Measurements from ENCODE around the gene HHAT.

Gene HHAT

GRCh38 chr1:210594605-210595004, 265.9 kb downstream of the HHAT start:
- H3K9ac ChIP-seq (ENCODE audit: low read length), result no peak overlapping the region
- H3K27me3 ChIP-seq (ENCODE audit: control insufficient read depth, insufficient read depth, low read length), result no peaks in the 10 kb centered on the region
- H3K4me3 ChIP-seq (ENCODE audit: low read length), result no peak overlapping the region
- no peaks in the 10 kb centered on the region for H3K4me1 ChIP-seq (ENCODE audit: control insufficient read depth, insufficient read depth, low read length)
- no peak overlapping the region for H3K27ac ChIP-seq (ENCODE audit: low read depth, low read length)
- H3K36me3 ChIP-seq (ENCODE audit: control insufficient read depth, insufficient read depth, low read length), result no peaks in the 10 kb centered on the region

DNA sequence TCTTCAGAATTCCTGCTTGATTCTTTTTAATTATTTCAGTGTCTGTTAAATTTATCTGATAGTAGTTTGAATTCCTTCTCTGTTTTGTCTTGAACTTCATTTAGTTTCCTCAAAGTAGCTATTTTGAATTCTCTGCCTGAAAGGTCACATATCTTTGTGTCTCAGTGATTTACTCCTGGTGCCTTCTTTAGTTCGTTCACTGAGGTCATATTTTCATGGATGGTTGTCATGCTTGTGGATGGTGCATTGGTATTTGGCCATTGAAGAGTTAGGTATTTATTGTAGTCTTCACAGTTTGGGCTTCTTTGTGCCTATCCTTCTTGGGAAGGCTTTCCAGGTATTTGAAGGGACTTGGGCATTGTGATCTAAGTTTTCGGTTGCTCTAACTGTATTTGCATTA, 267.9 kb downstream of the HHAT start:
- Histone ChIP-seq H3K27ac (ENCODE audit: low read depth, low read length) (no peak overlapping the region), H3K36me3 (ENCODE audit: control insufficient read depth, insufficient read depth, low read length) (no peaks in the 10 kb centered on the region)

DNA sequence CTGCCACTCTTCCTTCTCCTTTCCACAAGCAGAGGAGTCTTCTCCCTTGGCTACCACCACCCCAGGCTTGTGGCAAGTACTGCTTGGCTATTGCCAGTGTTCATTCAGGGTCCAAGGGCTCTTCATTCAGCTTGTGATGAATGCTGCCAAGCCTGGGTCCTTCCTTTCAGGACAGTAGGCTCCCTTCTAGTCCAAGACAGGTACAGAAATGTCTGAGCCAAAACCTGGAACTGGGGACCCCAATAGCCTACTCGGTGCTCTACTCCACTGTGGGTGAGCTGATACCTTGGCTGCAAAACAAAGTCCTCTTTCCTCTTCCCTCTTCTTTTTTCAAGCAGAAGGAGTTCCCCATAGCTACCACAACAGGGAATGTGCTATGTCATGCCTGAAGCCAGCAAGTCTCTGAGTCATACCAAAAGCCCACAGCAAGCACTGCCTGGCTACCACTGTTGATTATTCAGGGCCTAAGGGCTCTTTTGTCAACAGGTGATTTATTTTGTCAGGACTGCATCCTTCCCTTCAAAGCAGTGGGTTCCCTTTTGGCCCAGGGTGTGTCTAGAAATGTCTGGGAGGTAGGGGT, 268.9 kb downstream of the HHAT start:
- Histone ChIP-seq H3K4me3 (ENCODE audit: low read length) (no peak overlapping the region), H3K27me3 (ENCODE audit: control insufficient read depth, insufficient read depth, low read length) (no peaks in the 10 kb centered on the region), H3K36me3 (ENCODE audit: control insufficient read depth, insufficient read depth, low read length) (no peaks in the 10 kb centered on the region), H3K4me1 (ENCODE audit: control insufficient read depth, insufficient read depth, low read length) (no peaks in the 10 kb centered on the region), H3K9ac (ENCODE audit: low read length) (no peak overlapping the region), H3K27ac (ENCODE audit: low read depth, low read length) (no peak overlapping the region)

More for the DNA sequence above, 267.9 kb downstream of the HHAT start:
- Histone ChIP-seq H3K27me3 (ENCODE audit: control insufficient read depth, insufficient read depth, low read length) (no peaks in the 10 kb centered on the region), H3K4me1 (ENCODE audit: control insufficient read depth, insufficient read depth, low read length) (no peaks in the 10 kb centered on the region), H3K9ac (ENCODE audit: low read length) (no peak overlapping the region), H3K4me3 (ENCODE audit: low read length) (no peak overlapping the region)

DNA sequence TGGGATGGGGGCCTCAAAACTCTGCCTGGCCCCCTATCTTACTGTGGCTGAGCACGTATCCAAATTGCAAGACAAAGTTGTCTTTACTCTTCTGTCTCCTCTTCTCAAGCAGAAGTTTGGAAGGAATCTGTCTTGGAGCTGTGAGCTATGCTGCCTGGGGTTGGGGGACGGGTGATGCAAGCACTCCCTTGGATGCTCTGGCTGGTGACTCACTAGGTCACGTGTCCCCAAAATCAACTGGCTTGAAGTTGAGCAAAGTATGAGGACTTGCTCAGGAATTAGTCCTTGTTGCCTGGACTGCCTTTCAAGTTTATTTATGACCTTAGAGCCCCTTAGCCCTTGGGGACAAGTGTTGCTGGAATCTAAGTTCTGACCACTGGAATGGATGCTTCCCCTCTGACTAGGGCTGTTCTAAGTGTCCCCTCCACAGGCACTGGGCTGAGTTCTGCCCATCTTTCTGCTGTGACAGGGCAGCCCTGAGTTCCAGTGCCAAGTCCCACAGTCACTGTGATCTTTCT, 269.5 kb downstream of the HHAT start:
- H3K4me3 ChIP-seq (ENCODE audit: low read length), result no peak overlapping the region
- H3K36me3 ChIP-seq (ENCODE audit: control insufficient read depth, insufficient read depth, low read length), result no peaks in the 10 kb centered on the region
- no peak overlapping the region for H3K27ac ChIP-seq (ENCODE audit: low read depth, low read length)
- H3K9ac ChIP-seq (ENCODE audit: low read length), result no peak overlapping the region
- H3K4me1 ChIP-seq (ENCODE audit: control insufficient read depth, insufficient read depth, low read length), result no peaks in the 10 kb centered on the region
- no peaks in the 10 kb centered on the region for H3K27me3 ChIP-seq (ENCODE audit: control insufficient read depth, insufficient read depth, low read length)

DNA sequence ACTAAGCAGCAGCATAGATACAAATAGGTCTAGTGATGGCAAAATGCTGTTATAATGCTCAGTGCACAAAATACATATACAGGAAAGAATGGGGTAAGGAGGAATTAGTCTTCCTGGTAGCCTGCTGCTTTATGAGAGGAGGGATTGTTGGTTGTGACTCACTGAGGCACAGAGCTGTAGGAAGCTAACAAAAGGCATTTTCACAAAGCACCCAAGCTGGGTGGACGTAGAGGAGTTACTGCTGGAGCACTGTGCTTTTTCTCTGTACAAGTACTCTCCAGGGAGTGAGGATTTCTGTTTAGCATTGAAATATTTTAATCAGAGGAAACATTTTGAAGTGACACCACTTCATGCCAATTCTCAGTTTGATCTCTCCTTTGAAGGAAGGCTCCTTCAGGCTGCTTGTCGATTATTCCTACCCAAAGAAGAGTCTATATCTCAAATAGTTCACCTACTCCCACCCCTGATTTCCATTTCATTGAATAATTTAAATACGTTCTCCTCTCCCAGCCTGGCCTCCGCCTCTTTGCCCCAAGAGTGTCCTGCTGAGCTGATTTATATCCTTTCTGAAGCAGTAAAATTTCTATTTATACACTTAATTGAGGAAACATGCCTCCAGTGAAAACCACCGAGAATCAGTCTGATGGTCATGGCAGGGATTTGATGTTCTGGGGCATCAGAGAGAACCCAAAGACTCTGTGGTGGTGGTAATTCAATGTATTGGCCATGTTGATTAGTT, 271.9 kb downstream of the HHAT start:
- Histone ChIP-seq H3K4me3 (ENCODE audit: low read length) (no peak overlapping the region), H3K27me3 (ENCODE audit: control insufficient read depth, insufficient read depth, low read length) (no peaks in the 10 kb centered on the region), H3K27ac (ENCODE audit: low read depth, low read length) (no peak overlapping the region), H3K4me1 (ENCODE audit: control insufficient read depth, insufficient read depth, low read length) (no peaks in the 10 kb centered on the region), H3K36me3 (ENCODE audit: control insufficient read depth, insufficient read depth, low read length) (no peaks in the 10 kb centered on the region), H3K9ac (ENCODE audit: low read length) (no peak overlapping the region)

DNA sequence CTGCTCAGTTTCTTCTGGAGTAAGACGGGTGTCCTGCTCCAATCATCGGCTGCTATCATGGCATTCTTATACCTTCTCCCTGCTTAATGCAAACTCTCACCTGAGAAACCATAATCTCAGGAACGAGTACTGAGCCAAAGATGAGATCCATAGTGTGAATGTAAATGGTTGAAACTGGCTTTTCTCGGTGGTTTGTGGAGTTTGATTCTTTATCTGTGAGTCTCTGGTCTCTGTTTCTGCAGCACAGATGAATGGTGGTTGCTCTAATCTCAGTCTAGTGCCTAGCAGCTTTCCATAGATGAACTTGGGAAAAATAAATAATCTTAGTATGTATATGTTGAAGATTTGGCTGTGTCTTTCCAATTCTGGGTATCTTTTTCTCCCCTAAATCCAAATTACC, 274.4 kb downstream of the HHAT start:
- Histone ChIP-seq H3K27ac (ENCODE audit: low read depth, low read length) (no peak overlapping the region), H3K4me3 (ENCODE audit: low read length) (no peak overlapping the region), H3K9ac (ENCODE audit: low read length) (no peak overlapping the region), H3K4me1 (ENCODE audit: control insufficient read depth, insufficient read depth, low read length) (no peaks in the 10 kb centered on the region), H3K36me3 (ENCODE audit: control insufficient read depth, insufficient read depth, low read length) (no peaks in the 10 kb centered on the region), H3K27me3 (ENCODE audit: control insufficient read depth, insufficient read depth, low read length) (no peaks in the 10 kb centered on the region)

- Histone ChIP-seq H3K27me3 (ENCODE audit: control insufficient read depth, insufficient read depth, low read length) (no peaks in the 10 kb centered on the region), H3K9ac (ENCODE audit: low read length) (no peak overlapping the region), H3K36me3 (ENCODE audit: control insufficient read depth, insufficient read depth, low read length) (no peaks in the 10 kb centered on the region), H3K4me3 (ENCODE audit: low read length) (no peak overlapping the region), H3K27ac (ENCODE audit: low read depth, low read length) (no peak overlapping the region), H3K4me1 (ENCODE audit: control insufficient read depth, insufficient read depth, low read length) (no peaks in the 10 kb centered on the region)
Measured at GRCh38 chr1:210605099-210605498, 276.4 kb downstream of the HHAT start.

- no peaks in the 10 kb centered on the region for H3K36me3 ChIP-seq (ENCODE audit: control insufficient read depth, insufficient read depth, low read length)
- H3K27ac ChIP-seq (ENCODE audit: low read depth, low read length), result no peak overlapping the region
- no peak overlapping the region for H3K4me3 ChIP-seq (ENCODE audit: low read length)
- no peak overlapping the region for H3K9ac ChIP-seq (ENCODE audit: low read length)
- no peaks in the 10 kb centered on the region for H3K27me3 ChIP-seq (ENCODE audit: control insufficient read depth, insufficient read depth, low read length)
- H3K4me1 ChIP-seq (ENCODE audit: control insufficient read depth, insufficient read depth, low read length), result no peaks in the 10 kb centered on the region
Measured at GRCh38 chr1:210607361-210607760, 278.7 kb downstream of the HHAT start.

GRCh38 chr1:210608767-210609166, 280.1 kb downstream of the HHAT start:
- H3K27ac ChIP-seq (ENCODE audit: low read depth, low read length), result no peak overlapping the region
- no peaks in the 10 kb centered on the region for H3K27me3 ChIP-seq (ENCODE audit: control insufficient read depth, insufficient read depth, low read length)
- no peak overlapping the region for H3K9ac ChIP-seq (ENCODE audit: low read length)
- H3K36me3 ChIP-seq (ENCODE audit: control insufficient read depth, insufficient read depth, low read length), result no peaks in the 10 kb centered on the region
- H3K4me1 ChIP-seq (ENCODE audit: control insufficient read depth, insufficient read depth, low read length), result no peaks in the 10 kb centered on the region
- no peak overlapping the region for H3K4me3 ChIP-seq (ENCODE audit: low read length)

DNA sequence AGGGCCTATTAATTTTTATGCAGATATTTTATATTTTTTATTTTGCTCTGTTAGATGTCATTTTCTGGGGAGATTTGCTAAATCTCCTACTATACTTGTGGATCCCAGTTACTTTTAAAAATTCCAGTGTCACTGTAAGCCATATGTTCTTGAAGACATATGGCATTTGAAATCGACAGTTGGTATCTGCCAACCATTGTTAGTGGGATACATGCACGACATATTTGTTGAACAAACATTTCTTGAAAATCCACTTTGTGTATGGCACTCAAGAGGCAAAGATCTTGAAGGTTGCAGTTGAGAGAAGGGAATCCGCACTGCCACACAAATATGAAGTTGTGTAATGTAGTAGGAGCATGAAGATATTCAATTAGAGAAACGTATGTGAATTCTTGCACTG, 287.7 kb downstream of the HHAT start:
- H3K27ac ChIP-seq (ENCODE audit: low read depth, low read length), result no peak overlapping the region
- no peak overlapping the region for H3K4me3 ChIP-seq (ENCODE audit: low read length)
- H3K36me3 ChIP-seq (ENCODE audit: control insufficient read depth, insufficient read depth, low read length), result no peaks in the 10 kb centered on the region
- H3K4me1 ChIP-seq (ENCODE audit: control insufficient read depth, insufficient read depth, low read length), result no peaks in the 10 kb centered on the region
- H3K9ac ChIP-seq (ENCODE audit: low read length), result no peak overlapping the region
- H3K27me3 ChIP-seq (ENCODE audit: control insufficient read depth, insufficient read depth, low read length), result no peaks in the 10 kb centered on the region

DNA sequence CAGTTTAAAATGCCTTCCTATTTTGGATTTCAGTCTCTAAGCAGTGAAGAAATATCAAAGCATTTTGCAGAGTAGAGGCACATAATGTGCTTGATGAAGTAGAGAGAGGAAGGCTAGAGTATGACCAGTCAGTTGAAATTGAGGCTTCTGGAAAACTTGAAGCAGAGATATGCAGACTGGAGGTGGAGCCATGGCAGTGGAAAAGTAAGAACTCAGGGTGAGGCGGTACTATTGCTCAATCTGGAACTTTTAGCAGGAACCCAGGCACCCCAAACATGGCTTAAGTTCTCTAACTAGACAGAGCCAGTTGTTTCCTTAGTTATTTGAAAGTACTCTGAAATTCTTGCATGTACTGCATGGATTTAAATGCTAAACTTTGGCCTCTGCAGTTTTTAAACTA, 288.6 kb downstream of the HHAT start:
- no peaks in the 10 kb centered on the region for H3K4me1 ChIP-seq (ENCODE audit: control insufficient read depth, insufficient read depth, low read length)
- no peak overlapping the region for H3K9ac ChIP-seq (ENCODE audit: low read length)
- no peak overlapping the region for H3K27ac ChIP-seq (ENCODE audit: low read depth, low read length)
- no peak overlapping the region for H3K4me3 ChIP-seq (ENCODE audit: low read length)
- no peaks in the 10 kb centered on the region for H3K27me3 ChIP-seq (ENCODE audit: control insufficient read depth, insufficient read depth, low read length)
- H3K36me3 ChIP-seq (ENCODE audit: control insufficient read depth, insufficient read depth, low read length), result no peaks in the 10 kb centered on the region

DNA sequence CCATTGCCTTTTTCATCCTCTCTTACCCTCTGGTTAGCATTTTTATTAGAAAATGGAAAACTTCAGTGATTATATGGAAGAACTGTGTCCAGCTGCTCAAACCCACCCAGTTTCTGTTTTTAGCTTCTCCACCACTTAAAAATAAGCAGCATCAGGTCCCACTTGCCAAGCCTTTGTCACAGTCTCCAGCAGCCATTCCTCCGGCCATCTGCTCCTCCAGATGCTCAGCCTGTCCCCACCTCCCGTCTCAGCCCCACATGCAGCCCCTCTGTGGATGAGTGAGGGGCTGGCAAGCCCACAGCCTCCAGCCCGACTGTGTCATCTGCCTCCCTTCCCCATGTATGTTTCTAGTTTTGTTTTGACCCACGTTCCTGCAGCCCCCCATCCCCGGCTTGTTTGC, 289.7 kb downstream of the HHAT start:
- H3K9ac ChIP-seq (ENCODE audit: low read length), result no peak overlapping the region
- no peaks in the 10 kb centered on the region for H3K4me1 ChIP-seq (ENCODE audit: control insufficient read depth, insufficient read depth, low read length)
- no peaks in the 10 kb centered on the region for H3K27me3 ChIP-seq (ENCODE audit: control insufficient read depth, insufficient read depth, low read length)
- H3K36me3 ChIP-seq (ENCODE audit: control insufficient read depth, insufficient read depth, low read length), result no peaks in the 10 kb centered on the region
- H3K4me3 ChIP-seq (ENCODE audit: low read length), result no peak overlapping the region
- H3K27ac ChIP-seq (ENCODE audit: low read depth, low read length), result no peak overlapping the region

All from rectal smooth muscle tissue (tissue), 1 donor.